HG03108 (cell line): ENCODE data around the gene TBL1X.
A peak's percentile ranks its signal among the peaks of the same experiment; 100 is the strongest.
"Not testable (repeated sequence)": the region's sequence is repeated elsewhere in the genome, so short reads cannot be mapped to it uniquely, and the experiment has no call there.

Experiments
- ATAC-seq: cut with Tn5 transposase; IDR thresholded peaks from one replicate; pipeline ENCODE4 v1.9.1; 2021; ENCODE audit warnings: moderate library complexity; ENCODE audit not compliant: unreplicated experiment

The TBL1X gene

GRCh38 chrX:9464435-9465371 is at the start of gene TBL1X:
Gene TBL1X, plus strand, starts transcription at chrX:9465058. Its CDS starts 188,529 bp downstream, at chrX:9653587.
- ATAC-seq = peak; percentile 34

DNA sequence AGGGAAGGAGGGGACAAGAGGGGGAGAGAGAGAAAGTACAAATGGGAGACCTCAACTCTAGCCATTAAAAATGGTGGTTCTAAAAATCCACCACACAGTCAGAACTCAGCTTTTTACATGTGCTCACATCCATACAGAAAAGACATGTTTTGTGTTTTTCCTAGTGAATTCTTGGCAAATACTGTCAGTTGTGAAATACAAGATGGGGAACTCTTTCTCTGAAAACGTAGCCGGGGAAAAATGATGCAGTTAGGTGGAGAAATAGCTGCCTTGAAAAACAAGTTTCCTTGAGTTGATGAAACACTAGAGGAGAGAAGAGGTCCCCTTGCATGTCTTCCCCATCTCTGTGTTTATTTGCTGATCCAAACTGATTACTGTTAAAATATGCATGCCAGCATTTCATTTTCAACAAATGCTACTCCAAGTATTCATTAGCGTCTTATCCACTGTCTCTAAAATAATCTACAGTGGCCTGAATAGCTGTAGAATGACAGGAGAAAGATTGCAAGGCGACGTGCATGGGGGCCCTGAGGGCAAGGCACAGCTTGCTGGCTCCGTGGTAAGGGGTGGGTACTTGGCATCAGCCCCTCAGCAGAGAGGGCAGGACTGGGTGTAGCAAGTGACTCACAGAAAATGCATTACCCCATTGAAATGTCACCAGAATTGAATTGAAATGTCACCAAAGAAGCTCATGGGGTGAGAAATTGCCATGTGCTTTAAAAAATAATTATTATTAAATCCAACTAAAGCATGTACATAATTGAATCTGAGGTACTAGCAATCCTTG is 48.1 kb upstream of the TBL1X start:
- ATAC-seq = no peak

GRCh38 chrX:9418262-9418661 is 46.6 kb upstream of the TBL1X start:
- no peak for ATAC-seq

GRCh38 chrX:9420275-9421265 is 44.3 kb upstream of the TBL1X start:
- ATAC-seq = no peak

DNA sequence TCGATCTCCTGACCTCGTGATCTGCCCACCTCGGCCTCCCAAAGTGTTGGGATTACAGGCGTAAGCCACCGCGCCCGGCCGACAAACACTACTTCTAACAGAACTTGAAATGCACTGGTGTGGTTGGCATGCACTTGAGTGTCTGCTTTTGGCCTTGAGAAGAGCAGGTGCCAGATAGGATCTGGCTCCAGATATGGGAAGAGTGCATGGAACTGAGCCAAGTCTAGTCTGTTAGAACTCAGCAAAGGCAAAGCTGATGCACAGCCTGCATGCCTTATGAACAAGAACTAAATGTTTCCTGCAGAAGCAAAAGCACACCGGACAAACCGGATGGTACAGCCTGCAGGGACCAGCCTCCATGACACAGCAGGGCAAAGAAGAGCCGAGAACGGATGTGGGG is 35.1 kb upstream of the TBL1X start:
- no peak for ATAC-seq

- no peak for ATAC-seq
Observed at GRCh38 chrX:9430346-9430921, 34.4 kb upstream of the TBL1X start.

DNA sequence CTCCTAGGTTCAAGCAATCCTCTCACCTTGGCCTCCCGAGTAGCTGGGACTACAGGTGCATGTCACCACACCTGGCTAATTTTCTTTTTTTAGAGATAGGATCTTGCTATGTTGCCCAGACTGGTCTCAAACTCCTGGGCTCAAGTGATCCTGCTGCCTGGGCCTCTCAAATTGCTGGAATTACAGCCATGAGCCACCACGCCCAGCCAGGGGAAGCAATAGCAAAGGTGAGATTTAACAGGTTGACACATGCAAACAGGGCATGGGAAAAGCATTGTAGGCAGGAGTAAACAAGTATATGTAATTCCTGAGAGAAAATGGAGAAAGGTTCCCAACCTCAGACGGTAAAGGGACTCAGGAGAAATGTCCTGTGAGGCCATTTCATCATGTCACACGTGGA is 33.6 kb upstream of the TBL1X start:
- no peak for ATAC-seq

GRCh38 chrX:9433596-9433995 is 31.3 kb upstream of the TBL1X start:
- no peak for ATAC-seq

DNA sequence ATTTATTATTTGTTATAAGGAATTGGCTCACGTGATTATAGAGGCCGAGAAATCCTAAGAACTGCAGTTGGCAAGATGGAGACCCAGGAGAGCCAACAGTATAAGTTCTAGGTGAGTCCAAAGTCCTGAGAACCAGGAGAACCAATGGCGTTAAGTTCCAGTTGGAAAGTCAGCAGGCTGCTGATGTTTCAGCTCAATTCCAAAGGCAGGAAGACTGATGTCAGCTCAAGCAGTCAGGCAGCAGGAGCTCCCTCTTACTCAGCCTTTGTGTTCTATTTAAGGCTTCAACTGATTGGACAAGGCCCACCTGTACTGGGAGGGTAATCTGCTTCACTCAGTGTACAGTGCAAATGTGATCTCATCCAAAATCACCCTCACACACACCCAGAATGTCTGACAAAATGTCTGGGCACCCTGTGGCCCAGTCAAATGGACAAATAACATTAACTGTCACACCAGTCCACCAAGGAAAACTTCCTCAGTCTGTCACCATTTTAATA is 30.8 kb upstream of the TBL1X start:
- no peak for ATAC-seq

DNA sequence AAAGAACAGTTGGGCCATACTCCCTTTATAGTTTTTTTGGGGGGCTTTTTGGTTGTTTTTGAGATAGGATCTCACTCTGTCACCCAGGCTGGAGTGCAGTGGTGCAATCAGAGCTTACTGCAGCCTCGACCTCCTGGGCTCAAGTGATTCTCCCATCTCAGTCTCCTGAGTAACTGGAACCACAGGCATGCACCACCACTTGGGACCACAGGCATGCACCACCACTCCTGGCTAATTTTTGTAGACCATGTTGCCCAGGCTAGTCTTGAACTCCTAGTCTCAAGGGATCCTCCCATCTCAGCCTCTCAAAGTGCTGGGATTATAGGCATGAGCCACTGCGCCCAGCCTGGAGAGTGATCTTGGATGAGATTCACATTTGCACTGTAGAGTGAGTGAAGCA is 29.8 kb upstream of the TBL1X start:
- not testable (repeated sequence) for ATAC-seq

GRCh38 chrX:9436812-9437211 is 28.0 kb upstream of the TBL1X start:
- ATAC-seq = no peak

- no peak for ATAC-seq
Observed at GRCh38 chrX:9438933-9439494, 25.8 kb upstream of the TBL1X start.

- ATAC-seq = no peak
Observed at GRCh38 chrX:9440116-9440844, 24.6 kb upstream of the TBL1X start.

DNA sequence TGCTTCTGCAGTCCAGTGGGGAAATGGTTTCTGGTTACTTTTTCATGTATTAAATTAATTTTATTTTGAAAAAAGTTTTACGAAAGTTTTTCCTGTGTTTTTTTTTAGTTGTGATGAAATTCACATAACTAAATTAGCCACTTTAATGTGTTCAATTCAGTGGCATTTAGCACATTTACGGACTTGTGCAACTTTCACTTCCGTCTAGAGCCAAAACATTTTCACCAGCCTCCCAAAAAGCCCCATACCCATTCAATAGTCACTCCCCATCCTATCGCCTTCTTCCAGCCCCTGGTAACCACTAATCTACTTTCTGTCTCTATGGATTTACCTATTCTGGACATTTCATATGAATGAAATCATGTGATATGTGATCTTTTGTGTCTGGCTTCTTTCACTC is 22.8 kb upstream of the TBL1X start:
- ATAC-seq = no peak

- no peak for ATAC-seq
Observed at GRCh38 chrX:9443327-9443726, 21.5 kb upstream of the TBL1X start.

DNA sequence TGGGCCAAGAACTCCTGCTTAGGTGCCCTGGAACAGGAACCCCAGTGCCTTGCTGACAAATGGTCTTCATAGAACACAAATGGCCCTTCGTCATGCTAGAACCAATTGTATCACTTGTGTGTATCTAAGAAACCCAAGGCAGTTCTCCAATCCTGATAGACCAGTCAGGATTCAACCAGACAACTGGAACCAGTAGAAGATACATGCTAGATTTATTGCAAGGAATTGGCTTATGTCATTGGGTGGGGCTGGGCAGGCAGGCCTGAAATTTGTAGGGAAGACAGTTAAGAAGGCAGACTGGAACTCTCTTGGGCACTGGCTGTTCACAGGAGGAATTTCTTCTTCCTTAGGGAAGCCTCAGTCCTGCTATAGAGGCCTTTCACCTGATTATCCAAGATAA is 17.0 kb upstream of the TBL1X start:
- ATAC-seq = no peak

GRCh38 chrX:9456250-9457074 is 8.4 kb upstream of the TBL1X start:
- no peak for ATAC-seq

DNA sequence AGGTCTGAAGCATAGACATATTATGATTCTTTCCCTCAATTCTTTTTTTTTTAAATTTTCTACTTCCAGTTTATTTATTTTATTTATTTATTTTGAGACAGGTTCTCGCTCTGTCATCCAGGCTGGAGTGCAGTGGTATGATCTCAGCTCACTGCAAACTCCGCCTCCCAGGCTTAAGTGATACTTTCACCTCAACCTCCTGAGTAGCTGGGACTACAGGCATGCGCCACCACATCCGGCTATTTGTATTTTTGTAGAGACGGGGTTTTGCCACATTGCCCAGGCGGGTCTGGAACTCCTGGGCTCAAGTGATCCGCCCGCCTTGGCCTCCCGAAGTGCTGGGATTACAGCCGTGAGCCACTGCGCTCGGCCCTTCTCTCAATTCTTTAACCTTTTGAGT is 6.8 kb upstream of the TBL1X start:
- not testable (repeated sequence) for ATAC-seq
